T-cell (primary cell): Measurements from ENCODE around the gene INCENP. TPM values are rescaled to one million over a fixed set of nuclear protein-coding genes. Genes with fewer than 3 reads are reported as not detected.

Experiments used
- ATAC-seq, 4 experiments: fragments of 200-7000 bp in 3 of 4; fragments of 150-1000 bp in 1 of 4; cut with Tn5 transposase; replicated peaks in 1 of 4; 1 replicate in 3 of 4; 2 replicates in 1 of 4; pipeline ENCODE4 v1.10.0; 2021; ENCODE audit warnings: moderate library complexity in 3 of 4, mild to moderate bottlenecking in 2 of 4, moderate number of reproducible peaks in 1 of 4
- CTCF ChIA-PET, 2 donors: fragments of 300-600 bp; sonication (Branson Sonifier 250); formaldehyde crosslinking; loops; one replicate each; lab custom pipeline; 2022; ENCODE audit warnings: antibody characterized with exemption in 2 of 2; lab: Charles Lee
- POLR2A ChIA-PET, 2 donors: fragments of 300-600 bp; sonication (Branson Sonifier 250); formaldehyde crosslinking; loops; one replicate each; lab custom pipeline; 2022; ENCODE audit warnings: antibody characterized with exemption in 2 of 2; lab: Charles Lee
- DNase-seq, 35 experiments: peaks; one replicate each; pipeline versions ENCODE4 v3.0.0 to v3.0.0-alpha.2; 2013 to 2023
- H3K27ac ChIP-seq: one replicate; pipeline ENCODE4 v1.5.1; 2013; ENCODE audit warnings: low read length
- H3K27me3 ChIP-seq, 2 experiments: replicated peaks in 1 of 2; 1 replicate in 1 of 2; 2 replicates in 1 of 2; pipeline versions ENCODE4 v1.6.1 to v1.7.0; 2013; ENCODE audit warnings: low read length in 1 of 2, mixed read lengths in 1 of 2; ENCODE audit not compliant: control insufficient read depth in 2 of 2, insufficient read depth in 2 of 2; ENCODE audit errors: extremely low read depth in 1 of 2
- H3K36me3 ChIP-seq, 2 donors: 1 replicate in 1 of 2; 2 replicates in 1 of 2; pipeline versions ENCODE4 v1.6.1 to v1.7.0; 2013; ENCODE audit warnings: low read length in 1 of 2; ENCODE audit not compliant: control insufficient read depth in 2 of 2, insufficient read depth in 1 of 2; ENCODE audit errors: extremely low read depth in 1 of 2
- H3K4me1 ChIP-seq, 2 experiments: 1 replicate in 1 of 2; 2 replicates in 1 of 2; pipeline versions ENCODE4 v1.6.1 to v1.7.0; 2013; ENCODE audit warnings: low read length in 2 of 2, mixed read lengths in 1 of 2; ENCODE audit not compliant: insufficient read depth in 2 of 2, control insufficient read depth in 1 of 2; ENCODE audit errors: extremely low read depth in 1 of 2
- H3K4me3 ChIP-seq, 2 donors: 1 replicate in 1 of 2; 2 replicates in 1 of 2; pipeline versions ENCODE4 v1.5.1 to v1.7.0; 2013; ENCODE audit warnings: mild to moderate bottlenecking in 2 of 2, low read length in 1 of 2, moderate library complexity in 1 of 2; ENCODE audit not compliant: control insufficient read depth in 1 of 2; ENCODE audit errors: extremely low read depth in 1 of 2
- H3K9me3 ChIP-seq: 2 replicates; pipeline ENCODE4 v1.7.0; 2013
- H3K27ac Mint-ChIP-seq, 2 donors: one replicate each; pipeline ENCODE4 v1.8.0; 2020 to 2021; ENCODE audit warnings: mild to moderate bottlenecking in 2 of 2, mixed read lengths in 2 of 2
- H3K27me3 Mint-ChIP-seq, 2 donors: one replicate each; pipeline ENCODE4 v1.8.0; 2021 to 2022; ENCODE audit warnings: mixed read lengths in 2 of 2
- H3K36me3 Mint-ChIP-seq: one replicate; pipeline ENCODE4 v1.8.0; 2021; ENCODE audit warnings: mixed read lengths
- H3K4me1 Mint-ChIP-seq, 3 donors: one replicate each; pipeline ENCODE4 v1.8.0; 2020 to 2022; ENCODE audit warnings: mixed read lengths in 3 of 3, mild to moderate bottlenecking in 1 of 3
- H3K4me3 Mint-ChIP-seq, 3 donors: one replicate each; pipeline ENCODE4 v1.8.0; 2020 to 2022; ENCODE audit warnings: mild to moderate bottlenecking in 3 of 3, mixed read lengths in 3 of 3, moderate library complexity in 3 of 3
- H3K9me3 Mint-ChIP-seq, 3 donors: one replicate each; pipeline ENCODE4 v1.8.0; 2020 to 2022; ENCODE audit warnings: mixed read lengths in 3 of 3
- WGBS: methylation state at CpG from one replicate; pipeline ENCODE4 v1.1.5; 2013; ENCODE audit warnings: missing lambda C conversion rate; ENCODE audit not compliant: insufficient coverage; 5-methylcytosine and 5-hydroxymethylcytosine counted together
- total RNA-seq, 35 experiments: library from RNA in 6 of 35; stranded (reverse) in 6 of 35; fragments of 120-200 nt in 1 of 35; gene quantifications; one replicate each; pipeline versions ENCODE4 v1.2.1 to v1.2.4 and lab custom pipeline; 2013 to 2026

The INCENP gene
- total RNA-seq (10 to 100 TPM; 20.7 to 31.4 (median 24.9) TPM), total RNA-seq (lab: John Stamatoyannopoulos, UW) (6.1 to 38.8 (median 20.0) reads per million in 29 experiments)
- 15.8 TPM for total RNA-seq (2013)

GRCh38 chr11:62123669-62124185, at the start of gene INCENP:
Gene INCENP, plus strand, starts transcription at chr11:62124011. Its CDS starts 4,151 bp downstream, at chr11:62128162.
- H3K9me3 ChIP-seq, result no peaks in the 10 kb centered on the region
- ATAC-seq, result peak; percentile 99 to 100 (median 99)
- Mint-ChIP-seq H3K9me3 (no peaks in the 10 kb centered on the region), H3K4me3 (peak within 1 kb of the TSS; percentile 91 to 94 (median 91)), H3K36me3 (peaks cover 9% of the 10 kb centered on the region), H3K27me3 (no peaks in the 10 kb centered on the region), H3K27ac (peak within 1 kb of the TSS; percentile 79 to 83), H3K4me1 (peaks cover 28 to 46% (median 30%) of the 10 kb centered on the region in 3 donors)
- CTCF ChIA-PET, result interaction anchor here in 1 of 2 donors (0.6 to 1.8 kb wide), 3 partner anchors 14 to 327 kb away, joined by 3 to 12 read pairs (median 4); no protein-coding TSS in a partner anchor
- H3K4me1 ChIP-seq, result peaks cover 11 to 22% of the 10 kb centered on the region in 2 experiments
- peak within 1 kb of the TSS; percentile 89 to 92 for H3K4me3 ChIP-seq
- peaks cover 2 to 6% of the 10 kb centered on the region in 2 donors for H3K36me3 ChIP-seq
- POLR2A ChIA-PET, result interaction anchor here in 1 of 2 donors (0.5 to 0.6 kb wide), 2 partner anchors 11 to 225 kb away, joined by 3 to 9 read pairs; no protein-coding TSS in a partner anchor
- 0% methylated on average over 25 of the region's 39 CpGs for WGBS
- no peaks in the 10 kb centered on the region for H3K27me3 ChIP-seq
- peak within 1 kb of the TSS; percentile 40 for H3K27ac ChIP-seq
- peak; percentile 86 to 97 (median 95) for DNase-seq

- H3K36me3 ChIP-seq, result no peaks in the 10 kb centered on the region
Observed at GRCh38 chr11:62075438-62075837, 48.4 kb upstream of the INCENP start.

GRCh38 chr11:62077132-62077531, 46.7 kb upstream of the INCENP start:
- Histone ChIP-seq H3K27me3 (peaks cover 0 to 8% of the 10 kb centered on the region in 2 experiments), H3K4me3 (no peak overlapping the region), H3K27ac (no peak overlapping the region), H3K36me3 (no peaks in the 10 kb centered on the region), H3K9me3 (no peaks in the 10 kb centered on the region), H3K4me1 (peaks cover 0 to 6% of the 10 kb centered on the region in 2 experiments)
- Mint-ChIP-seq H3K36me3 (no peaks in the 10 kb centered on the region), H3K27me3 (peaks cover 0 to 4% of the 10 kb centered on the region in 2 donors), H3K4me3 (no peak overlapping the region), H3K9me3 (no peaks in the 10 kb centered on the region), H3K27ac (no peak overlapping the region), H3K4me1 (peaks cover 0 to 8% (median 7%) of the 10 kb centered on the region in 3 donors)
- ChIA-PET CTCF (interaction anchor here in 1 of 2 donors (0.7 kb wide), 2 partner anchors 153 to 1966 kb away, joined by 3 read pairs; no protein-coding TSS in a partner anchor), POLR2A (no interaction called here)
- no peak for ATAC-seq
- no peak for DNase-seq
- WGBS, result no CpG with 5 or more reads among the region's 3 CpGs

More at GRCh38 chr11:62075438-62075837, 48.4 kb upstream of the INCENP start:
- H3K4me3 Mint-ChIP-seq, result no peak overlapping the region
- H3K4me1 Mint-ChIP-seq, result no peaks in the 10 kb centered on the region
- 100% methylated on average over 1 of the region's 2 CpGs for WGBS
- Histone ChIP-seq H3K27ac (no peak overlapping the region), H3K9me3 (no peaks in the 10 kb centered on the region), H3K4me3 (no peak overlapping the region), H3K4me1 (no peaks in the 10 kb centered on the region), H3K27me3 (no peaks in the 10 kb centered on the region)
- H3K27ac Mint-ChIP-seq, result no peak overlapping the region
- CTCF ChIA-PET, result no interaction called here
- DNase-seq (no peak), ATAC-seq (no peak)
- H3K9me3 Mint-ChIP-seq, result no peaks in the 10 kb centered on the region
- H3K36me3 Mint-ChIP-seq, result no peaks in the 10 kb centered on the region
- H3K27me3 Mint-ChIP-seq, result peaks cover 0 to 2% of the 10 kb centered on the region in 2 donors
- POLR2A ChIA-PET, result no interaction called here

DNA sequence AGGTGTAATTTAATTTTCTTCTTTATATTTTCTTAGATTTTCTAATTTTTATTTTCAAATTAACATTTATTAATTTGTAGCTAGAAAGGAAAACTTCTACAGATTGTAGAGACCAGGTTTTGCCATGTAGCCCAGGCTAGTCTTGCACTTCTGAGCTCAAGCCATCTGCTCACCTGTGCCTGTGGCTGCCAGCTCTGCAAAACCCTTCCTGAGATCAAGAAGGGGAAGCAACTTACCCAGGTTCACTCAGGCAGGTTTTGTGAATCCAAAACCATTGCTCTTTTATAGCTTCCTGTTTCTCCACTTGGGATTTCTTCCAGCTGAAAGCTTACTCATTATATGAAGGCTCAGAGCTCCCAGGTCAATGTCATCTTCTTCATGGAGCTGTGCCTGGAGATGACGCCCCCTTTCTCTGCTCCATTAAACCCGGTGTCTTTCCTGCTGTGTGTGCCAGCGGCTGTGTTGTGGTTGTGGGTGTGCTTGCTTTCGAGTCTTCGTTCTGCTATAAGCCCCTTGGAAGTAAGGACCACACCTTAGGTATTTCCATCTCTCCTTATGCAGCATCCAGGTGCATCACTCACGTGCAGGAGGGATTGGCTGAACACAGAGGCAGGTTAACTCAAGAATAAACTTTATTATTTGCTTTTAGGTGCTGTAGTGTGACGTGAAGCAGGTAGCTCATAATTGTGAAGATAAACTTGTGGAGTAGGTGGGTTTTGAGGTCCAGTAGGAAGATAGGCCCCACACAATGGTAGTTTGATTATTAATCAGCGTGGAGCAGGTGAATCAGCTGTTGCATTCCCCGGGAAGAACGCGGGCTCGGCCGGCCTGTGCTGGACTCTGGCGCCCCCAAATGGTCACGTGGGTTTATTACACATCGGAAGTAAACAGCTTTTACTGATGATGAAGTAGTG, 42.2 kb upstream of the INCENP start:
- peaks cover 0 to 4% of the 10 kb centered on the region in 2 donors for H3K27me3 Mint-ChIP-seq
- no peak overlapping the region for H3K27ac Mint-ChIP-seq
- Histone ChIP-seq H3K4me3 (no peak overlapping the region), H3K36me3 (no peaks in the 10 kb centered on the region), H3K4me1 (peaks cover 0 to 6% of the 10 kb centered on the region in 2 experiments), H3K27me3 (peaks cover 0 to 8% of the 10 kb centered on the region in 2 experiments), H3K9me3 (no peaks in the 10 kb centered on the region), H3K27ac (no peak overlapping the region)
- ChIA-PET CTCF (interaction anchor here (0.6 to 4.6 kb wide), 39 partner anchors 8 to 288 kb away, joined by 3 to 100 read pairs (median 6); partner anchors contain the start of genes BEST1 (in 1 of the 2), FEN1 (in 1 of the 2), FTH1 (in 1 of the 2) and TMEM258 (in 1 of the 2)), POLR2A (interaction anchor here (0.5 to 2.0 kb wide), 16 partner anchors 22 to 722 kb away, joined by 3 to 8 read pairs (median 4); partner anchors contain the start of gene FTH1 (in 2 of the 2))
- peak; percentile 69 to 89 (median 84) for ATAC-seq
- H3K4me1 Mint-ChIP-seq, result peaks cover 0 to 9% (median 8%) of the 10 kb centered on the region in 3 donors
- DNase-seq, result peak; percentile 52 to 85 (median 73)
- WGBS, result 0% methylated on average over 3 of the region's 16 CpGs
- no peaks in the 10 kb centered on the region for H3K36me3 Mint-ChIP-seq
- peak overlapping the region in 2 of 3 donors; percentile 11 to 51 for H3K4me3 Mint-ChIP-seq
- H3K9me3 Mint-ChIP-seq, result no peaks in the 10 kb centered on the region

DNA sequence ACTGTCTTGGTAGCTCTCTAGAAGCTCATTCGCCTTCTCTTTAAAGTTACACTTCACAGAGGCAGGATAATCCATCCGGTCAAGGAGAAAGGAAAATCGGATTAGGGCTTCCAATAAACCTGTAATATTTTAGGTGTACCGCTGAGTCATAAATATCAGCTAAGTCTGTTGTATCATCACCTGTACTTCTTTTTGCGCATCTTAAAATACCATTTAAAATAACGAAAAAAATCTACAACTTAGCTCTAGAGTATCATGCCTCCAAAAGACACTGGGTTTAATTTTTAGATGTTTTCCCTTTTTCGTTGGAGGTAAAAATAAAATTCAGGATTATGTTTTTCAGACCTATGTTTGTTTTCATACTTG, 41.5 kb upstream of the INCENP start:
- no peak overlapping the region for H3K4me3 Mint-ChIP-seq
- POLR2A ChIA-PET, result interaction anchor here (0.5 to 2.0 kb wide), 10 partner anchors 57 to 374 kb away, joined by 3 to 8 read pairs (median 4); partner anchors contain the start of gene FTH1 (in 2 of the 2)
- no CpG with 5 or more reads among the region's 7 CpGs for WGBS

More for the DNA sequence above, 41.5 kb upstream of the INCENP start:
- H3K9me3 Mint-ChIP-seq, result no peaks in the 10 kb centered on the region
- Histone ChIP-seq H3K27me3 (peaks cover 0 to 8% of the 10 kb centered on the region in 2 experiments), H3K4me1 (peaks cover 0 to 6% of the 10 kb centered on the region in 2 experiments), H3K4me3 (no peak overlapping the region), H3K27ac (no peak overlapping the region), H3K9me3 (no peaks in the 10 kb centered on the region), H3K36me3 (no peaks in the 10 kb centered on the region)
- H3K27me3 Mint-ChIP-seq, result peaks cover 0 to 4% of the 10 kb centered on the region in 2 donors
- no peak for ATAC-seq
- CTCF ChIA-PET, result interaction anchor here (0.6 to 4.6 kb wide), 38 partner anchors 8 to 289 kb away, joined by 3 to 100 read pairs (median 6); partner anchors contain the start of genes BEST1 (in 1 of the 2), FEN1 (in 1 of the 2), FTH1 (in 1 of the 2) and TMEM258 (in 1 of the 2)
- H3K27ac Mint-ChIP-seq, result no peak overlapping the region
- DNase-seq, result no peak
- H3K36me3 Mint-ChIP-seq, result no peaks in the 10 kb centered on the region
- H3K4me1 Mint-ChIP-seq, result peaks cover 0 to 9% (median 8%) of the 10 kb centered on the region in 3 donors
